Measurements from ENCODE around the gene EMSY.

DNA sequence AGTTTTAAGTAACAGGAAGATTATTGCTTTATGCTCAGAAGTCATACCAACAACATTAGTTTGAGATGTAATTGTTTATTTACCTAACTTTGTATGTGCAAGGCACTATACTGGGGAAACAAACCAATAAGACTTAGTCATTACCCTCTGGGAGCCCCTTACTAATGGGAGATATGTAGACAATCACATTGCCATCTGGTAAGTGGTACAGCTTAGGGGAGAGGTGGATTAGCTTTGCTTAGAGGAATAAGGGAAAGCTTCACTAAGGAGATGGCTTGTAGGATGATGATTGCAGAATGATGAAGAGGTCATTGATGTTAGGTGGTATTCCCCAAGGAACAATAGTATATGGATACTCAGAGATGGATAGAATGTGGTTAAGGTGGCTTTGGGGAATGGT is 17.5 kb downstream of the EMSY start:
- TF ChIP-seq, protein P1, sequence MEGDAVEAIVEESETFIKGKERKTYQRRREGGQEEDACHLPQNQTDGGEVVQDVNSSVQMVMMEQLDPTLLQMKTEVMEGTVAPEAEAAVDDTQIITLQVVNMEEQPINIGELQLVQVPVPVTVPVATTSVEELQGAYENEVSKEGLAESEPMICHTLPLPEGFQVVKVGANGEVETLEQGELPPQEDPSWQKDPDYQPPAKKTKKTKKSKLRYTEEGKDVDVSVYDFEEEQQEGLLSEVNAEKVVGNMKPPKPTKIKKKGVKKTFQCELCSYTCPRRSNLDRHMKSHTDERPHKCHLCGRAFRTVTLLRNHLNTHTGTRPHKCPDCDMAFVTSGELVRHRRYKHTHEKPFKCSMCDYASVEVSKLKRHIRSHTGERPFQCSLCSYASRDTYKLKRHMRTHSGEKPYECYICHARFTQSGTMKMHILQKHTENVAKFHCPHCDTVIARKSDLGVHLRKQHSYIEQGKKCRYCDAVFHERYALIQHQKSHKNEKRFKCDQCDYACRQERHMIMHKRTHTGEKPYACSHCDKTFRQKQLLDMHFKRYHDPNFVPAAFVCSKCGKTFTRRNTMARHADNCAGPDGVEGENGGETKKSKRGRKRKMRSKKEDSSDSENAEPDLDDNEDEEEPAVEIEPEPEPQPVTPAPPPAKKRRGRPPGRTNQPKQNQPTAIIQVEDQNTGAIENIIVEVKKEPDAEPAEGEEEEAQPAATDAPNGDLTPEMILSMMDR (IDR thresholded peaks at IDR 0.05), result no peak
- no peak for TF ChIP-seq POLR2A (IDR thresholded peaks at IDR 0.05)
- TF ChIP-seq POLR2AphosphoS5 (IDR thresholded peaks at IDR 0.05), result no peak
- TF ChIP-seq EP300 (IDR thresholded peaks at IDR 0.05), result no peak
